GM19240 (cell line): ENCODE data around the gene FAF2.

Experiments
- DNase-seq: peaks from one replicate; pipeline ENCODE4 v3.0.0; 2011; ENCODE audit warnings: low spot score; ENCODE audit not compliant: insufficient read length

FAF2 gene

GRCh38 chr5:176503496-176503895 is 55.3 kb downstream of the FAF2 start:
- no peak for DNase-seq

- DNase-seq, result no peak
Observed at GRCh38 chr5:176507911-176508310, 59.7 kb downstream of the FAF2 start.

GRCh38 chr5:176508603-176509002 is 60.4 kb downstream of the FAF2 start:
- no peak for DNase-seq

GRCh38 chr5:176513788-176514187 is 65.6 kb downstream of the FAF2 start:
- DNase-seq, result no peak

GRCh38 chr5:176514244-176514950 is 66.2 kb downstream of the FAF2 start:
- no peak for DNase-seq

- no peak for DNase-seq
Observed at GRCh38 chr5:176515396-176515795, 67.2 kb downstream of the FAF2 start.

GRCh38 chr5:176517053-176517661 is 69.0 kb downstream of the FAF2 start:
- DNase-seq, result no peak

GRCh38 chr5:176519810-176520720 is 71.9 kb downstream of the FAF2 start:
- DNase-seq, result no peak

GRCh38 chr5:176521286-176521685 is 73.1 kb downstream of the FAF2 start:
- DNase-seq, result no peak

- no peak for DNase-seq
Observed at GRCh38 chr5:176521699-176522263, 73.6 kb downstream of the FAF2 start.

GRCh38 chr5:176524138-176524537 is 76.0 kb downstream of the FAF2 start:
- DNase-seq, result no peak

- no peak for DNase-seq
Observed at GRCh38 chr5:176524987-176525386, 76.8 kb downstream of the FAF2 start.

- DNase-seq, result no peak
Observed at GRCh38 chr5:176525677-176526076, 77.5 kb downstream of the FAF2 start.

GRCh38 chr5:176526462-176526861 is 78.3 kb downstream of the FAF2 start:
- DNase-seq, result no peak

GRCh38 chr5:176527246-176528222 is 79.3 kb downstream of the FAF2 start:
- no peak for DNase-seq

GRCh38 chr5:176528301-176528700 is 80.1 kb downstream of the FAF2 start:
- DNase-seq, result no peak

GRCh38 chr5:176528761-176529115 is 80.6 kb downstream of the FAF2 start:
- no peak for DNase-seq

- DNase-seq, result no peak
Observed at GRCh38 chr5:176529116-176529740, 81.0 kb downstream of the FAF2 start.

GRCh38 chr5:176529741-176530141 is 81.6 kb downstream of the FAF2 start:
- no peak for DNase-seq

- DNase-seq, result no peak
Observed at GRCh38 chr5:176530393-176530982, 82.3 kb downstream of the FAF2 start.
